Measurements from ENCODE around the gene PLEKHA1. TPM values are rescaled to one million over a fixed set of nuclear protein-coding genes. Genes with fewer than 3 reads are reported as not detected.

PLEKHA1 gene
- total RNA-seq, 1 donor from 2014 or later = 64.5 TPM

DNA sequence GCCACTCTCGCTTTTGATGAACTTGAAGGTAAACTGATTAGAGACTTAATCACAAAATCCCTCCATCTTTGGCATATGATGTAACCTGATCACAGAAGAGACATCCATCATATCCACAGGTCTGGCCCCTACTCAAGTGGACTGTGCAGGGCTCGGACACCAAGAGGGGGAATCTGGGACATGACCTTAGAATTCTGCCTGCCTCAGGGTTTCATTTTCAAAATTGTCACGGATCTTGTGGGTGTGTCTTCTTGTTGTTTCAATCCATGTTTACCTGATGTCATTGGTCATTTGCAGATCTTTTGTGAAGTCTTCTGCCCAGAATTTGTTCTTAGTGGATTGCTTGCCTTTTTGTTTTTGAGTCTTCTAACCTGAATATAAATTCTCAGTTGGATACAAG, 74.1 kb downstream of the PLEKHA1 start:
- no peak for DNase-seq (ENCODE audit: low spot score)
- no peaks in the 10 kb centered on the region for H3K27me3 Mint-ChIP-seq (ENCODE audit: low read depth)
- no peak overlapping the region for H3K27ac Mint-ChIP-seq (ENCODE audit: unreplicated experiment)
- no peaks in the 10 kb centered on the region for H3K36me3 Mint-ChIP-seq (ENCODE audit: low read depth)
- H3K4me1 Mint-ChIP-seq (ENCODE audit: low read depth) = peaks cover 49% of the 10 kb centered on the region
- peaks cover 8% of the 10 kb centered on the region for H3K9me3 Mint-ChIP-seq (ENCODE audit: low read depth)
- H3K4me3 Mint-ChIP-seq (ENCODE audit: unreplicated experiment) = no peak overlapping the region
- TF ChIP-seq, protein P1, sequence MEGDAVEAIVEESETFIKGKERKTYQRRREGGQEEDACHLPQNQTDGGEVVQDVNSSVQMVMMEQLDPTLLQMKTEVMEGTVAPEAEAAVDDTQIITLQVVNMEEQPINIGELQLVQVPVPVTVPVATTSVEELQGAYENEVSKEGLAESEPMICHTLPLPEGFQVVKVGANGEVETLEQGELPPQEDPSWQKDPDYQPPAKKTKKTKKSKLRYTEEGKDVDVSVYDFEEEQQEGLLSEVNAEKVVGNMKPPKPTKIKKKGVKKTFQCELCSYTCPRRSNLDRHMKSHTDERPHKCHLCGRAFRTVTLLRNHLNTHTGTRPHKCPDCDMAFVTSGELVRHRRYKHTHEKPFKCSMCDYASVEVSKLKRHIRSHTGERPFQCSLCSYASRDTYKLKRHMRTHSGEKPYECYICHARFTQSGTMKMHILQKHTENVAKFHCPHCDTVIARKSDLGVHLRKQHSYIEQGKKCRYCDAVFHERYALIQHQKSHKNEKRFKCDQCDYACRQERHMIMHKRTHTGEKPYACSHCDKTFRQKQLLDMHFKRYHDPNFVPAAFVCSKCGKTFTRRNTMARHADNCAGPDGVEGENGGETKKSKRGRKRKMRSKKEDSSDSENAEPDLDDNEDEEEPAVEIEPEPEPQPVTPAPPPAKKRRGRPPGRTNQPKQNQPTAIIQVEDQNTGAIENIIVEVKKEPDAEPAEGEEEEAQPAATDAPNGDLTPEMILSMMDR (IDR thresholded peaks at IDR 0.05) = no peak

DNA sequence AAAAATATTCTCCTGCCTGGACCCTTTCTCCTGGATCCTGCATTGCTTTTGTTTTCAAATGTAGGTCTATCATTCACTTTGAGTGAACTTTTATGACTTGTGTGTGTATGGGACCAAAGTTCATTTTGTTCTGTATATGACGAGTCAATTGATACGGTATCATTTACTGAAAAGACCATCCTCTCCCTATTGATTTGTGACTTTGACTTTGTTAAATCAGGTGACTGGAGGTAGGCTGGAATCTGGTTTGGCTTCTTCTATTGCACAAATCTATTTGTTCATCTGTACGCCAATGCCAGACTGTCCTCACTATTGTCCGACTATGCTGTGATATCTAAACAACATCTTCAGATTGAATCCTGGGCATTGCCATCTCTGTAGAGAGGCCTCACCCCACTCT, 74.6 kb downstream of the PLEKHA1 start:
- Mint-ChIP-seq H3K27me3 (ENCODE audit: low read depth) (no peaks in the 10 kb centered on the region), H3K9me3 (ENCODE audit: low read depth) (peaks cover 8% of the 10 kb centered on the region), H3K4me3 (ENCODE audit: unreplicated experiment) (no peak overlapping the region), H3K4me1 (ENCODE audit: low read depth) (peaks cover 52% of the 10 kb centered on the region), H3K36me3 (ENCODE audit: low read depth) (no peaks in the 10 kb centered on the region), H3K27ac (ENCODE audit: unreplicated experiment) (no peak overlapping the region)
- TF ChIP-seq, protein P1 (IDR thresholded peaks at IDR 0.05) = no peak
- DNase-seq (ENCODE audit: low spot score) = no peak

DNA sequence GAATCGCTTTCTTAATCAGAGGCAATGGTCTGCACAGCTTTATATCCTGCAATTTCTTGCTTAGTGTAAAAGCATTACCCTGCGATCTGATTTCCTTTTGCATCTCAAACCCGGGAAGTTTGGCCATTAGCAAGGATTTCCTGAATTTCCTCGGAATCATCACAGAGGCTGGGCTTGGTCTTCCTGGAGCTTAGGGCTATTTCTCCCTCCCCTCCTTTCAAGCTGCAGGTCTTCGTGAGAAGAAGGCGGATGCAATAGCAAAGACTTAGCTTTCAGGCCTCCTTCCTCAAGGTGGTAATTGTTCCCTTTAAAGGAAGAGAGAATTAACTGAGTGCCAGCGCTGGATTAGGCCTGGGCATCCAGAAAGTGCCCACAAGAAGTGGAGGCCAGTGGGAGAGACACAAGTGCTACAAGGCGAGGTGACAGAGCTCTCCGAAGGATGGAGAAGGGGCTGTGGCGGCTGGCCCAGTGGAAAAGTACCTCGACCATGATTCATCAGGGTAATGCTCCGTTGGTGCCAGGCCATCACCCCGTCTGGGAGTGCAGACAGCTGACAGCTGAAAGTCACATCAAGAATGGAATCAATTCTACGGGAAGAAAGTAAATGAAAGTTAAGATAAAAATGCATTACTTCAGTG, 76.0 kb downstream of the PLEKHA1 start:
- H3K9me3 Mint-ChIP-seq (ENCODE audit: low read depth) = peaks cover 8% of the 10 kb centered on the region
- peaks cover 58% of the 10 kb centered on the region for H3K4me1 Mint-ChIP-seq (ENCODE audit: low read depth)
- no peak for DNase-seq (ENCODE audit: low spot score)
- no peaks in the 10 kb centered on the region for H3K36me3 Mint-ChIP-seq (ENCODE audit: low read depth)
- TF ChIP-seq, protein P1 (IDR thresholded peaks at IDR 0.05) = no peak
- peak overlapping the region; percentile 88 for H3K27ac Mint-ChIP-seq (ENCODE audit: unreplicated experiment)
- no peaks in the 10 kb centered on the region for H3K27me3 Mint-ChIP-seq (ENCODE audit: low read depth)
- H3K4me3 Mint-ChIP-seq (ENCODE audit: unreplicated experiment) = no peak overlapping the region

DNA sequence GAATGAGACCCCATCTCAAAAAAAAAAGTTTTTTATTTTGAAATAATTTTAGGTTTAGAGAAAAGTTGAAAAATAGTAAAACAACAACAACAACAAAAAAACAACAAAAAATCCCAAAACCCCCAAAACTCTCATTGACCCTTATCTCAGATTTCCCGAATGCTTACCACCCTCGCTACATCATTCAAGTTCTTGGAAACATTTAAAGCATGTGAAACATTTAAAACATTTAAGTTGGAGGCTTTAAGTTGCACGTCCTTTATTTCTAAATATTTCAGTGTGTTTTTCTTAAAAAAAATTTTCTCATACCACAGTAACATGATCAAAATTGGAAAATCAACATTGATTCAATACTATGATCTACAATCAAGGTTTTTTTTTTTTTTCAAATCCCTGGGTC, 79.6 kb downstream of the PLEKHA1 start:
- no peaks in the 10 kb centered on the region for H3K9me3 Mint-ChIP-seq (ENCODE audit: low read depth)
- TF ChIP-seq, protein P1 (IDR thresholded peaks at IDR 0.05) = no peak

DNA sequence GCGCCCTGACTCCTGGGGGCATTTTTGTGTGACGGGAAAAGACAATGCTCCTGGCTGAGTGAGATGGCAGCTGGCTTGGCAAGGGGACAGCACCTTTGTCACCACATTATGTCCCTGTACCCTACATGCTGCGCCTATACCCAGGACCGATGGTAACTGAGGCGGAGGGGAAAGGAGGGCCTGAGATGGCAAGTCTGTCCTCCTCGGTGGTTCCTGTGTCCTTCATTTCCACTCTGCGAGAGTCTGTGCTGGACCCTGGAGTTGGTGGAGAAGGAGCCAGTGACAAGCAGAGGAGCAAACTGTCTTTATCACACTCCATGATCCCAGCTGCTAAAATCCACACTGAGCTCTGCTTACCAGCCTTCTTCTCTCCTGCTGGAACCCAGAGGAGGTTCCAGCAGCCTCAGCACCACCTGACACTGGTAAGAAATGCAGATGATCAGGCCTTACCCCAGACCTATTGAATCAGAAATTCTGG, 80.1 kb downstream of the PLEKHA1 start, which contains the start of gene ARMS2:
Gene ARMS2, plus strand, starts transcription at position 51 of the 478 bp plus-strand sequence. Its CDS starts 75 bp downstream, at position 126.
- no peak for DNase-seq (ENCODE audit: low spot score)
- H3K27me3 Mint-ChIP-seq (ENCODE audit: low read depth) = no peaks in the 10 kb centered on the region
- no peaks in the 10 kb centered on the region for H3K9me3 Mint-ChIP-seq (ENCODE audit: low read depth)
- H3K4me3 Mint-ChIP-seq (ENCODE audit: unreplicated experiment) = no peak within 1 kb of the TSS
- peak within 1 kb of the TSS; percentile 74 for H3K27ac Mint-ChIP-seq (ENCODE audit: unreplicated experiment)
- peaks cover 54% of the 10 kb centered on the region for H3K4me1 Mint-ChIP-seq (ENCODE audit: low read depth)
- TF ChIP-seq, protein P1 (IDR thresholded peaks at IDR 0.05) = no peak
- no peaks in the 10 kb centered on the region for H3K36me3 Mint-ChIP-seq (ENCODE audit: low read depth)

More for the DNA sequence above, 79.6 kb downstream of the PLEKHA1 start:
- Mint-ChIP-seq H3K27ac (ENCODE audit: unreplicated experiment) (peak overlapping the region; percentile 74), H3K4me3 (ENCODE audit: unreplicated experiment) (no peak overlapping the region), H3K36me3 (ENCODE audit: low read depth) (no peaks in the 10 kb centered on the region), H3K4me1 (ENCODE audit: low read depth) (peaks cover 53% of the 10 kb centered on the region), H3K27me3 (ENCODE audit: low read depth) (no peaks in the 10 kb centered on the region)
- DNase-seq (ENCODE audit: low spot score) = no peak
